Hepatocyte (in vitro differentiated cells): ENCODE results near the gene TRIP12.

Source experiments
- CTCF ChIP-seq: fragments of 200-600 bp; sonication (generic); IDR thresholded peaks from 2 replicates; pipeline ENCODE4 v1.5.1; 2016; ENCODE audit warnings: antibody characterized with exemption, mild to moderate bottlenecking; ENCODE audit not compliant: poor library complexity
- EZH2 ChIP-seq: fragments of 200-600 bp; sonication (generic); IDR thresholded peaks from 2 replicates; pipeline ENCODE4 v1.6.1; 2016; ENCODE audit warnings: antibody characterized with exemption, mild to moderate bottlenecking, borderline replicate concordance

- TF ChIP-seq CTCF (no peak), EZH2 (no peak)
Observed at GRCh38 chr2:229738024-229738625, 183.7 kb downstream of the TRIP12 start.
